K562 (cell line): ENCODE measurements around the gene TMEM167B. TPM values are rescaled to one million over a fixed set of nuclear protein-coding genes. Genes with fewer than 3 reads are reported as not detected.

Source experiments
- BCL6 ChIP-seq: fragments of 250-450 bp; sonication (Bioruptor Pico); IDR thresholded peaks from 2 replicates; pipeline ENCODE4 v1.4.0; 2020
- BMI1 ChIP-seq: fragments of 150-350 bp; IDR thresholded peaks from 2 replicates; pipeline ENCODE4 v1.6.1; 2014; ENCODE audit warnings: low read length
- CBX1 ChIP-seq: sonication (generic); IDR thresholded peaks from 2 replicates; pipeline ENCODE4 v1.6.1; 2016; ENCODE audit warnings: antibody characterized with exemption, low read depth, mild to moderate bottlenecking
- FOXJ3 ChIP-seq: sonication (generic); formaldehyde crosslinking; IDR thresholded peaks from 2 replicates; pipeline ENCODE4 v1.4.0; 2020; ENCODE audit warnings: mild to moderate bottlenecking, missing genetic modification reagents
- GATAD2A ChIP-seq: fragments of 450-650 bp; IDR thresholded peaks from 2 replicates; pipeline ENCODE4 v1.6.1; 2017
- HDAC6 ChIP-seq: IDR thresholded peaks from 2 replicates; pipeline ENCODE4 v1.6.1; 2012; ENCODE audit warnings: low read depth, mild to moderate bottlenecking, control low read depth, inconsistent platforms, low read length, moderate library complexity
- HOMEZ ChIP-seq: fragments of 250-450 bp; sonication (Bioruptor Pico); IDR thresholded peaks from 2 replicates; pipeline ENCODE4 v1.4.0; 2020; ENCODE audit warnings: mild to moderate bottlenecking, moderate library complexity
- MAZ ChIP-seq, 2 experiments: fragments of 450-650 bp in 1 of 2; sonication (generic) in 1 of 2; formaldehyde crosslinking; IDR thresholded peaks in 1 of 2; conservative IDR thresholded peaks in 1 of 2; 2 replicates each; pipeline versions ENCODE4 v1.4.0 to v1.5.0; 2020; ENCODE audit warnings: mild to moderate bottlenecking in 1 of 2, missing genetic modification reagents in 1 of 2
- MTA3 ChIP-seq: fragments of 450-650 bp; formaldehyde crosslinking; IDR thresholded peaks from 2 replicates; pipeline ENCODE4 v1.6.1; 2017; ENCODE audit warnings: mild to moderate bottlenecking, borderline replicate concordance
- NR2C2 ChIP-seq, 2 experiments: fragments of 200-800 bp in 1 of 2; sonication (Bioruptor generic) in 1 of 2; sonication (generic) in 1 of 2; formaldehyde crosslinking in 1 of 2; IDR thresholded peaks; 2 replicates each; pipeline versions ENCODE4 v1.6.1 to v1.8.0; 2016 to 2022; ENCODE audit warnings: mild to moderate bottlenecking in 1 of 2, missing compliant biosample characterization in 1 of 2, missing genetic modification characterization in 1 of 2, missing genetic modification reagents in 1 of 2
- PCBP2 ChIP-seq: fragments of 200-400 bp; formaldehyde crosslinking; IDR thresholded peaks from 2 replicates; pipeline ENCODE4 v1.6.1; 2018; ENCODE audit warnings: low read length, low read depth, mild to moderate bottlenecking, moderate library complexity; ENCODE audit not compliant: poor library complexity, severe bottlenecking
- RCOR1 ChIP-seq, 2 experiments: IDR thresholded peaks; 2 replicates each; pipeline ENCODE4 v1.6.1; 2012; ENCODE audit warnings: low read depth in 2 of 2, low read length in 2 of 2, borderline replicate concordance in 1 of 2, improper control_type of control experiment in 1 of 2
- TFAP4 ChIP-seq: sonication (generic); formaldehyde crosslinking; IDR thresholded peaks from 2 replicates; pipeline ENCODE4 v1.8.0; 2022; ENCODE audit warnings: missing genetic modification reagents, mild to moderate bottlenecking, moderate library complexity, borderline replicate concordance
- TGIF2 ChIP-seq: sonication (generic); formaldehyde crosslinking; IDR thresholded peaks from 2 replicates; pipeline ENCODE4 v1.8.1; 2022; ENCODE audit warnings: mild to moderate bottlenecking, missing genetic modification reagents, moderate library complexity
- ZBTB7A ChIP-seq: IDR thresholded peaks from 2 replicates; pipeline ENCODE4 v1.6.1; 2011; ENCODE audit warnings: low read depth, mild to moderate bottlenecking, low read length, moderate library complexity, borderline replicate concordance; ENCODE audit not compliant: control insufficient read depth
- ZNF239 ChIP-seq: fragments of 250-450 bp; sonication (Bioruptor Pico); IDR thresholded peaks from 2 replicates; pipeline ENCODE4 v1.4.0; 2020; ENCODE audit warnings: mild to moderate bottlenecking
- ZNF764 ChIP-seq: fragments of 250-450 bp; sonication (Bioruptor Pico); IDR thresholded peaks from 2 replicates; pipeline ENCODE4 v1.4.0; 2020; ENCODE audit warnings: low read depth, mild to moderate bottlenecking, moderate library complexity
- ZNF780A ChIP-seq: fragments of 250-450 bp; sonication (Bioruptor Pico); IDR thresholded peaks from 2 replicates; pipeline ENCODE4 v1.5.0; 2021; ENCODE audit warnings: mild to moderate bottlenecking
- polyA plus RNA-seq, 8 experiments: library from polyadenylated mRNA; depleted of rRNA in 4 of 8; stranded (reverse) in 5 of 8; unstranded in 3 of 8; fragments of >200 nt; fragmentation: Nextera tagmentation in 2 of 8; fragmentation: Illumina TruSeq in 1 of 8; extraction: Ambion mirVana in 2 of 8; extraction: Trizol in 1 of 8; gene quantifications; 2 replicates each; pipeline versions ENCODE4 v1.2.1 to v1.2.3, GENCODE V29; 2011 to 2014; ENCODE audit warnings: inconsistent platforms in 1 of 8, missing spikeins in 1 of 8
- total RNA-seq, 7 experiments: library from RNA; depleted of rRNA in 6 of 7; stranded (reverse); fragments of >200 nt in 6 of 7; fragmentation: Illumina TruSeq in 2 of 7; extraction: Trizol in 2 of 7; gene quantifications; 2 replicates each; pipeline versions ENCODE4 v1.2.1 to v1.2.3, GENCODE V29; 2011 to 2021; ENCODE audit warnings: low replicate concordance in 1 of 7
- TF ChIP-seq, protein P1 (sequence below), 2 experiments: IDR thresholded peaks; 2 replicates each; pipeline ENCODE4 v1.6.1; 2011; ENCODE audit warnings: borderline replicate concordance in 1 of 2, control low read depth in 1 of 2, low read depth in 1 of 2, low read length in 1 of 2, mild to moderate bottlenecking in 1 of 2, mixed read lengths in 1 of 2, moderate library complexity in 1 of 2; ENCODE audit not compliant: insufficient read depth in 1 of 2, insufficient read length in 1 of 2, poor library complexity in 1 of 2, severe bottlenecking in 1 of 2; ENCODE audit errors: extremely low read depth in 1 of 2
- TF ChIP-seq, protein P2 (sequence below): fragments of 450-650 bp; IDR thresholded peaks from 2 replicates; pipeline ENCODE4 v1.6.1; 2018; ENCODE audit not compliant: partially characterized antibody

Gene TMEM167B
- total and polyA plus RNA-seq, 9 of the 15 experiments (the other 6 are each of a cell fraction or from before 2014, with no cell fraction given), result 17.2 to 36.4 (median 32.2) TPM

- TF ChIP-seq MAZ (CRISPR knock-in tag; conservative IDR thresholded peaks at IDR 0.05 in 1 of 2, IDR thresholded peaks at IDR 0.05 in 1 of 2) (peak; percentile 42 to 89; a peak in 2 of 4 replicates), ZNF780A (CRISPR knock-in tag) (no peak), BCL6 (no peak), RCOR1 (IDR thresholded peaks at IDR 0.05; ENCODE audit: borderline replicate concordance in 1 of 2, low read depth in 2 of 2, low read length in 2 of 2) (peak; percentile 40 to 83; a peak in 2 of 4 replicates), HOMEZ (no peak), PCBP2 (no peak), TFAP4 (CRISPR knock-in tag) (peak; percentile 83; the same call in 1 of the 2 replicates), MTA3 (no peak), CBX1 (no peak), HDAC6 (no peak), ZNF239 (CRISPR knock-in tag) (no peak), FOXJ3 (CRISPR knock-in tag) (peak; percentile 78; the same call in 1 of the 2 replicates), TGIF2 (CRISPR knock-in tag) (no peak; the same call in 1 of the 2 replicates), GATAD2A (no peak), ZNF764 (CRISPR knock-in tag) (no peak), BMI1 (peak; percentile 65; the same call in 1 of the 2 replicates), NR2C2 (CRISPR knock-in tag; IDR thresholded peaks at IDR 0.05) (no peak), NR2C2 (tag; IDR thresholded peaks at IDR 0.05) (no peak), ZBTB7A (peak; percentile 62; the same call in 1 of the 2 replicates)
- TF ChIP-seq, protein P1, sequence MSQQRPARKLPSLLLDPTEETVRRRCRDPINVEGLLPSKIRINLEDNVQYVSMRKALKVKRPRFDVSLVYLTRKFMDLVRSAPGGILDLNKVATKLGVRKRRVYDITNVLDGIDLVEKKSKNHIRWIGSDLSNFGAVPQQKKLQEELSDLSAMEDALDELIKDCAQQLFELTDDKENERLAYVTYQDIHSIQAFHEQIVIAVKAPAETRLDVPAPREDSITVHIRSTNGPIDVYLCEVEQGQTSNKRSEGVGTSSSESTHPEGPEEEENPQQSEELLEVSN (IDR thresholded peaks at IDR 0.05; ENCODE audit: borderline replicate concordance in 1 of 2, extremely low read depth in 1 of 2, insufficient read depth in 1 of 2, insufficient read length in 1 of 2, low read depth in 1 of 2, low read length in 1 of 2, poor library complexity in 1 of 2, severe bottlenecking in 1 of 2), result peak in 1 of 2 experiments; percentile 20
- TF ChIP-seq, protein P2, sequence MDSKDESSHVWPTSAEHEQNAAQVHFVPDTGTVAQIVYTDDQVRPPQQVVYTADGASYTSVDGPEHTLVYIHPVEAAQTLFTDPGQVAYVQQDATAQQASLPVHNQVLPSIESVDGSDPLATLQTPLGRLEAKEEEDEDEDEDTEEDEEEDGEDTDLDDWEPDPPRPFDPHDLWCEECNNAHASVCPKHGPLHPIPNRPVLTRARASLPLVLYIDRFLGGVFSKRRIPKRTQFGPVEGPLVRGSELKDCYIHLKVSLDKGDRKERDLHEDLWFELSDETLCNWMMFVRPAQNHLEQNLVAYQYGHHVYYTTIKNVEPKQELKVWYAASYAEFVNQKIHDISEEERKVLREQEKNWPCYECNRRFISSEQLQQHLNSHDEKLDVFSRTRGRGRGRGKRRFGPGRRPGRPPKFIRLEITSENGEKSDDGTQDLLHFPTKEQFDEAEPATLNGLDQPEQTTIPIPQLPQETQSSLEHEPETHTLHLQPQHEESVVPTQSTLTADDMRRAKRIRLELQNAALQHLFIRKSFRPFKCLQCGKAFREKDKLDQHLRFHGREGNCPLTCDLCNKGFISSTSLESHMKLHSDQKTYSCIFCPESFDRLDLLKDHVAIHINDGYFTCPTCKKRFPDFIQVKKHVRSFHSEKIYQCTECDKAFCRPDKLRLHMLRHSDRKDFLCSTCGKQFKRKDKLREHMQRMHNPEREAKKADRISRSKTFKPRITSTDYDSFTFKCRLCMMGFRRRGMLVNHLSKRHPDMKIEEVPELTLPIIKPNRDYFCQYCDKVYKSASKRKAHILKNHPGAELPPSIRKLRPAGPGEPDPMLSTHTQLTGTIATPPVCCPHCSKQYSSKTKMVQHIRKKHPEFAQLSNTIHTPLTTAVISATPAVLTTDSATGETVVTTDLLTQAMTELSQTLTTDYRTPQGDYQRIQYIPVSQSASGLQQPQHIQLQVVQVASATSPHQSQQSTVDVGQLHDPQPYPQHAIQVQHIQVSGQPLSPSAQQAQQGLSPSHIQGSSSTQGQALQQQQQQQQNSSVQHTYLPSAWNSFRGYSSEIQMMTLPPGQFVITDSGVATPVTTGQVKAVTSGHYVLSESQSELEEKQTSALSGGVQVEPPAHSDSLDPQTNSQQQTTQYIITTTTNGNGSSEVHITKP, result no peak
These were observed 22.2 kb downstream of the TMEM167B start (continued) for GRCh38 chr1:109112652-109113285.
